Fibroblast of lung (primary cell): ENCODE results near the gene IL15RA. TPM values are rescaled to one million over a fixed set of nuclear protein-coding genes. Genes with fewer than 3 reads are reported as not detected.

Experiments used
- DNase-seq, 2 donors: peaks; one replicate each; pipeline versions ENCODE4 v3.0.0 to v3.0.0-alpha.2; 2010; ENCODE audit warnings: low read depth in 2 of 2
- H2AFZ ChIP-seq: 2 replicates; pipeline ENCODE4 v1.5.1; 2012; ENCODE audit warnings: low read length, control low read depth, inconsistent platforms
- H3K27ac ChIP-seq: 2 replicates; pipeline ENCODE4 v1.5.1; 2011; ENCODE audit warnings: low read length, control low read depth; ENCODE audit not compliant: insufficient read depth
- H3K27me3 ChIP-seq: 2 replicates; pipeline ENCODE4 v1.5.1; 2011; ENCODE audit warnings: mild to moderate bottlenecking, low read length; ENCODE audit not compliant: control insufficient read depth, insufficient read depth
- H3K36me3 ChIP-seq: 2 replicates; pipeline ENCODE4 v1.5.1; 2011; ENCODE audit warnings: low read length; ENCODE audit not compliant: control insufficient read depth, insufficient read depth
- H3K4me1 ChIP-seq: 2 replicates; pipeline ENCODE4 v1.5.1; 2011; ENCODE audit warnings: low read length; ENCODE audit not compliant: control insufficient read depth, insufficient read depth; ENCODE audit errors: extremely low read depth
- H3K4me2 ChIP-seq: 2 replicates; pipeline ENCODE4 v1.5.1; 2011; ENCODE audit warnings: low read length, control low read depth; ENCODE audit not compliant: insufficient read depth; ENCODE audit errors: extremely low read depth
- H3K4me3 ChIP-seq, 4 experiments: fragments of 200-600 bp in 1 of 4; sonication (generic) in 1 of 4; replicated peaks in 1 of 4; 2 replicates each; pipeline ENCODE4 v1.5.1; 2011 to 2016; ENCODE audit warnings: low read length in 4 of 4, low read depth in 3 of 4, mild to moderate bottlenecking in 3 of 4, control low read depth in 2 of 4, inconsistent platforms in 1 of 4, mixed read lengths in 1 of 4; ENCODE audit not compliant: insufficient read depth in 1 of 4; ENCODE audit errors: control extremely low read depth in 1 of 4
- H3K79me2 ChIP-seq: 2 replicates; pipeline ENCODE4 v1.5.1; 2012; ENCODE audit warnings: mild to moderate bottlenecking, low read length, inconsistent platforms; ENCODE audit not compliant: control insufficient read depth, insufficient read depth
- H3K9ac ChIP-seq: 2 replicates; pipeline ENCODE4 v1.5.1; 2011; ENCODE audit warnings: mild to moderate bottlenecking, low read length, control low read depth; ENCODE audit not compliant: insufficient read depth
- H3K9me3 ChIP-seq: 2 replicates; pipeline ENCODE4 v1.5.1; 2012; ENCODE audit warnings: low read depth, low read length; ENCODE audit not compliant: control insufficient read depth, insufficient read depth
- H4K20me1 ChIP-seq: 2 replicates; pipeline ENCODE4 v1.5.1; 2011; ENCODE audit warnings: low read length; ENCODE audit not compliant: control insufficient read depth, insufficient read depth; ENCODE audit errors: extremely low read depth
- EZH2 ChIP-seq: IDR thresholded peaks from 2 replicates; pipeline ENCODE4 v1.5.1; 2012; ENCODE audit warnings: low read length, control low read depth, mild to moderate bottlenecking; ENCODE audit errors: missing control alignments
- polyA plus RNA-seq, 2 donors: library from polyadenylated mRNA; depleted of rRNA in 1 of 2; stranded (reverse) in 1 of 2; unstranded in 1 of 2; fragments of >200 nt; gene quantifications; 2 replicates each; pipeline ENCODE4 v1.2.1, GENCODE V29; 2011 to 2012; ENCODE audit warnings: missing spikeins in 1 of 2
- total RNA-seq: library from RNA; depleted of rRNA; stranded (reverse); fragments of >200 nt; gene quantifications from 2 replicates; pipeline ENCODE4 v1.2.1, GENCODE V29; 2014
- TF ChIP-seq, protein P1 (sequence below), 2 donors: IDR thresholded peaks in 1 of 2; conservative IDR thresholded peaks in 1 of 2; 1 replicate in 1 of 2; 2 replicates in 1 of 2; pipeline ENCODE4 v1.5.1; 2011 to 2012; ENCODE audit warnings: low read length in 2 of 2, control low read depth in 1 of 2, inconsistent platforms in 1 of 2, low read depth in 1 of 2, mild to moderate bottlenecking in 1 of 2

The IL15RA gene
- total and polyA plus RNA-seq, 2 donors (not counting 1 experiment from before 2014, with no cell fraction given), result 5.9 to 13.7 TPM

- DNase-seq, result no peak
- no peak overlapping the region for H3K4me3 ChIP-seq
- no peaks in the 10 kb centered on the region for H3K36me3 ChIP-seq
- H2AFZ ChIP-seq, result no peak overlapping the region
- no peaks in the 10 kb centered on the region for H3K79me2 ChIP-seq
- no peak overlapping the region for H3K9ac ChIP-seq
- no peaks in the 10 kb centered on the region for H3K4me1 ChIP-seq
- H3K27me3 ChIP-seq, result no peaks in the 10 kb centered on the region
- H3K27ac ChIP-seq, result no peak overlapping the region
- H4K20me1 ChIP-seq, result no peaks in the 10 kb centered on the region
- H3K4me2 ChIP-seq, result no peak overlapping the region
- H3K9me3 ChIP-seq, result no peaks in the 10 kb centered on the region
- TF ChIP-seq, protein P1, sequence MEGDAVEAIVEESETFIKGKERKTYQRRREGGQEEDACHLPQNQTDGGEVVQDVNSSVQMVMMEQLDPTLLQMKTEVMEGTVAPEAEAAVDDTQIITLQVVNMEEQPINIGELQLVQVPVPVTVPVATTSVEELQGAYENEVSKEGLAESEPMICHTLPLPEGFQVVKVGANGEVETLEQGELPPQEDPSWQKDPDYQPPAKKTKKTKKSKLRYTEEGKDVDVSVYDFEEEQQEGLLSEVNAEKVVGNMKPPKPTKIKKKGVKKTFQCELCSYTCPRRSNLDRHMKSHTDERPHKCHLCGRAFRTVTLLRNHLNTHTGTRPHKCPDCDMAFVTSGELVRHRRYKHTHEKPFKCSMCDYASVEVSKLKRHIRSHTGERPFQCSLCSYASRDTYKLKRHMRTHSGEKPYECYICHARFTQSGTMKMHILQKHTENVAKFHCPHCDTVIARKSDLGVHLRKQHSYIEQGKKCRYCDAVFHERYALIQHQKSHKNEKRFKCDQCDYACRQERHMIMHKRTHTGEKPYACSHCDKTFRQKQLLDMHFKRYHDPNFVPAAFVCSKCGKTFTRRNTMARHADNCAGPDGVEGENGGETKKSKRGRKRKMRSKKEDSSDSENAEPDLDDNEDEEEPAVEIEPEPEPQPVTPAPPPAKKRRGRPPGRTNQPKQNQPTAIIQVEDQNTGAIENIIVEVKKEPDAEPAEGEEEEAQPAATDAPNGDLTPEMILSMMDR (conservative IDR thresholded peaks at IDR 0.05 in 1 of 2, IDR thresholded peaks at IDR 0.05 in 1 of 2; ENCODE audit: low read depth in 1 of 2, low read length in 2 of 2), result no peak
- no peak for TF ChIP-seq EZH2
Observed at GRCh38 chr10:5988336-5988920, 11.1 kb upstream of the IL15RA start.

- Histone ChIP-seq H3K36me3 (no peaks in the 10 kb centered on the region), H3K9me3 (no peaks in the 10 kb centered on the region), H3K4me2 (no peak overlapping the region), H3K27me3 (no peaks in the 10 kb centered on the region), H4K20me1 (no peaks in the 10 kb centered on the region), H3K79me2 (no peaks in the 10 kb centered on the region), H3K9ac (no peak overlapping the region), H3K27ac (no peak overlapping the region), H3K4me1 (no peaks in the 10 kb centered on the region), H2AFZ (no peak overlapping the region), H3K4me3 (no peak overlapping the region)
- DNase-seq, result no peak
- TF ChIP-seq, protein P1 (conservative IDR thresholded peaks at IDR 0.05 in 1 of 2, IDR thresholded peaks at IDR 0.05 in 1 of 2; ENCODE audit: low read depth in 1 of 2, low read length in 2 of 2), result no peak
- no peak for TF ChIP-seq EZH2
Observed at GRCh38 chr10:5987747-5988146, 10.4 kb upstream of the IL15RA start.

- no peaks in the 10 kb centered on the region for H4K20me1 ChIP-seq
- no peaks in the 10 kb centered on the region for H3K79me2 ChIP-seq
- H3K9ac ChIP-seq, result no peak overlapping the region
- DNase-seq, result no peak
- no peak overlapping the region for H2AFZ ChIP-seq
- H3K27ac ChIP-seq, result no peak overlapping the region
- no peaks in the 10 kb centered on the region for H3K4me1 ChIP-seq
- no peaks in the 10 kb centered on the region for H3K9me3 ChIP-seq
- H3K4me3 ChIP-seq, result no peak overlapping the region
- H3K4me2 ChIP-seq, result no peak overlapping the region
- H3K27me3 ChIP-seq, result no peaks in the 10 kb centered on the region
- no peaks in the 10 kb centered on the region for H3K36me3 ChIP-seq
- TF ChIP-seq EZH2, result no peak
- TF ChIP-seq, protein P1 (conservative IDR thresholded peaks at IDR 0.05 in 1 of 2, IDR thresholded peaks at IDR 0.05 in 1 of 2; ENCODE audit: low read depth in 1 of 2, low read length in 2 of 2), result no peak
Observed at GRCh38 chr10:5985029-5985428, 7.7 kb upstream of the IL15RA start.
